WTC11 (cell line): ENCODE data around the gene PDE8B. TPM values are rescaled to one million over a fixed set of nuclear protein-coding genes. Genes with fewer than 3 reads are reported as not detected.
A peak's percentile ranks its signal among the peaks of the same experiment; 100 is the strongest.

Experiments used
- ATAC-seq: fragments of 200-7000 bp; cut with Tn5 transposase; 2 replicates; pipeline ENCODE4 v1.10.0; 2021; ENCODE audit warnings: mild to moderate bottlenecking, moderate library complexity
- Bru-seq: library from RNA; stranded (reverse); fragments of 400-500 nt; gene quantifications from one replicate; lab custom pipeline; 2021; lab: Mats Ljungman, UMichigan
- CTCF ChIA-PET: fragments of 300-600 bp; sonication (Branson Sonifier 250); formaldehyde crosslinking; loops from one replicate; lab custom pipeline; 2021; ENCODE audit warnings: antibody characterized with exemption; lab: Charles Lee
- POLR2A ChIA-PET: fragments of 350-600 bp; sonication (Branson Sonifier 250); formaldehyde crosslinking; loops from one replicate; lab custom pipeline; 2021; ENCODE audit warnings: antibody characterized with exemption; lab: Charles Lee
- DNase-seq: peaks from one replicate; pipeline ENCODE4 v3.0.0; 2021; ENCODE audit warnings: low spot score
- H3K27ac Mint-ChIP-seq: 2 replicates; pipeline ENCODE4 v1.8.0; 2021; ENCODE audit warnings: mixed read lengths
- H3K27me3 Mint-ChIP-seq: 2 replicates; pipeline ENCODE4 v1.8.0; 2021; ENCODE audit warnings: low read depth, mild to moderate bottlenecking, moderate library complexity, mixed read lengths
- H3K36me3 Mint-ChIP-seq: 2 replicates; pipeline ENCODE4 v1.8.0; 2021; ENCODE audit warnings: mixed read lengths
- H3K4me1 Mint-ChIP-seq: 2 replicates; pipeline ENCODE4 v1.8.0; 2022; ENCODE audit warnings: mixed read lengths
- H3K4me3 Mint-ChIP-seq: 2 replicates; pipeline ENCODE4 v1.8.0; 2021; ENCODE audit warnings: mild to moderate bottlenecking, moderate library complexity, mixed read lengths
- H3K9me3 Mint-ChIP-seq: 2 replicates; pipeline ENCODE4 v1.8.0; 2021; ENCODE audit warnings: mixed read lengths
- ESRRA ChIP-seq: sonication (generic); formaldehyde crosslinking; IDR thresholded peaks from 2 replicates; pipeline ENCODE4 v1.8.1; 2022; ENCODE audit warnings: mild to moderate bottlenecking, missing genetic modification reagents, borderline replicate concordance
- FOXK1 ChIP-seq: sonication (generic); formaldehyde crosslinking; IDR thresholded peaks from 2 replicates; pipeline ENCODE4 v1.8.0; 2022; ENCODE audit warnings: mild to moderate bottlenecking, moderate library complexity, missing genetic modification reagents
- FOXP1 ChIP-seq: sonication (generic); formaldehyde crosslinking; IDR thresholded peaks from 2 replicates; pipeline ENCODE4 v1.8.0; 2022; ENCODE audit warnings: missing genetic modification reagents, mild to moderate bottlenecking, moderate library complexity, borderline replicate concordance
- GTF2I ChIP-seq: fragments of 250-450 bp; sonication (Bioruptor Pico); conservative IDR thresholded peaks from 2 replicates; pipeline ENCODE4 v1.4.0; 2021; ENCODE audit warnings: mild to moderate bottlenecking
- JUN ChIP-seq: sonication (generic); formaldehyde crosslinking; IDR thresholded peaks from 2 replicates; pipeline ENCODE4 v1.8.0; 2023; ENCODE audit warnings: mild to moderate bottlenecking, missing genetic modification reagents
- NR3C1 ChIP-seq: sonication (generic); formaldehyde crosslinking; conservative IDR thresholded peaks from 2 replicates; pipeline ENCODE4 v1.8.1; 2023; ENCODE audit warnings: low read depth, mild to moderate bottlenecking, missing genetic modification reagents
- SMAD3 ChIP-seq: sonication (generic); formaldehyde crosslinking; IDR thresholded peaks from 2 replicates; pipeline ENCODE4 v1.8.0; 2022; ENCODE audit warnings: missing genetic modification reagents, mild to moderate bottlenecking, borderline replicate concordance
- TEAD1 ChIP-seq: sonication (generic); formaldehyde crosslinking; IDR thresholded peaks from 2 replicates; pipeline ENCODE4 v1.8.0; 2022; ENCODE audit warnings: mild to moderate bottlenecking, missing genetic modification reagents
- ZNF232 ChIP-seq: sonication (generic); formaldehyde crosslinking; IDR thresholded peaks from 2 replicates; pipeline ENCODE4 v1.8.0; 2022; ENCODE audit warnings: mild to moderate bottlenecking, missing genetic modification reagents
- ZNF317 ChIP-seq: sonication (generic); formaldehyde crosslinking; IDR thresholded peaks from 2 replicates; pipeline ENCODE4 v1.8.1; 2023; ENCODE audit warnings: low read depth, mild to moderate bottlenecking, moderate library complexity, missing genetic modification reagents, borderline replicate concordance
- ZNF416 ChIP-seq: fragments of 250-450 bp; sonication (Bioruptor Pico); IDR thresholded peaks from 2 replicates; pipeline ENCODE4 v1.9.0; 2021; ENCODE audit warnings: mild to moderate bottlenecking, inconsistent platforms
- ZNF423 ChIP-seq: fragments of 250-450 bp; sonication (Bioruptor Pico); IDR thresholded peaks from 2 replicates; pipeline ENCODE4 v2.1.2; 2022; ENCODE audit warnings: mild to moderate bottlenecking, moderate library complexity
- long read RNA-seq, 3 experiments: library from RNA in 1 of 3; library from capped mRNA in 1 of 3; library from polyadenylated mRNA in 1 of 3; unstranded in 2 of 3; stranded (forward) in 1 of 3; transcript quantifications; one replicate each; pipeline ENCODE4 v2.0.0, GENCODE V29; 2021
- total RNA-seq: library from RNA; stranded (reverse); gene quantifications from 3 replicates; pipeline ENCODE4 v1.2.3, GENCODE V29; 2021
- TF ChIP-seq, protein P1 (sequence below): sonication (generic); formaldehyde crosslinking; IDR thresholded peaks from 2 replicates; pipeline ENCODE4 v1.8.1; 2023; ENCODE audit warnings: mild to moderate bottlenecking, missing genetic modification reagents, moderate library complexity
- TF ChIP-seq, protein P2 (sequence below): sonication (generic); formaldehyde crosslinking; IDR thresholded peaks from 2 replicates; pipeline ENCODE4 v1.8.0; 2022; ENCODE audit warnings: mild to moderate bottlenecking, missing genetic modification reagents
- TF ChIP-seq, protein P3 (sequence below): sonication (generic); formaldehyde crosslinking; IDR thresholded peaks from 2 replicates; pipeline ENCODE4 v1.8.1; 2022; ENCODE audit warnings: missing genetic modification reagents, borderline replicate concordance
- TF ChIP-seq, protein P4 (sequence below): sonication (generic); formaldehyde crosslinking; conservative IDR thresholded peaks from 2 replicates; pipeline ENCODE4 v1.8.1; 2022; ENCODE audit warnings: mild to moderate bottlenecking, missing genetic modification reagents
- TF ChIP-seq, protein P5 (sequence below): fragments of 250-450 bp; sonication (Bioruptor Pico); conservative IDR thresholded peaks from 2 replicates; pipeline ENCODE4 v1.9.0; 2021; ENCODE audit warnings: mild to moderate bottlenecking
- TF ChIP-seq, protein P6 (sequence below): sonication (generic); formaldehyde crosslinking; conservative IDR thresholded peaks from 2 replicates; pipeline ENCODE4 v1.8.1; 2023; ENCODE audit warnings: mild to moderate bottlenecking, low read depth, missing genetic modification reagents, moderate library complexity

PDE8B gene, protein sequence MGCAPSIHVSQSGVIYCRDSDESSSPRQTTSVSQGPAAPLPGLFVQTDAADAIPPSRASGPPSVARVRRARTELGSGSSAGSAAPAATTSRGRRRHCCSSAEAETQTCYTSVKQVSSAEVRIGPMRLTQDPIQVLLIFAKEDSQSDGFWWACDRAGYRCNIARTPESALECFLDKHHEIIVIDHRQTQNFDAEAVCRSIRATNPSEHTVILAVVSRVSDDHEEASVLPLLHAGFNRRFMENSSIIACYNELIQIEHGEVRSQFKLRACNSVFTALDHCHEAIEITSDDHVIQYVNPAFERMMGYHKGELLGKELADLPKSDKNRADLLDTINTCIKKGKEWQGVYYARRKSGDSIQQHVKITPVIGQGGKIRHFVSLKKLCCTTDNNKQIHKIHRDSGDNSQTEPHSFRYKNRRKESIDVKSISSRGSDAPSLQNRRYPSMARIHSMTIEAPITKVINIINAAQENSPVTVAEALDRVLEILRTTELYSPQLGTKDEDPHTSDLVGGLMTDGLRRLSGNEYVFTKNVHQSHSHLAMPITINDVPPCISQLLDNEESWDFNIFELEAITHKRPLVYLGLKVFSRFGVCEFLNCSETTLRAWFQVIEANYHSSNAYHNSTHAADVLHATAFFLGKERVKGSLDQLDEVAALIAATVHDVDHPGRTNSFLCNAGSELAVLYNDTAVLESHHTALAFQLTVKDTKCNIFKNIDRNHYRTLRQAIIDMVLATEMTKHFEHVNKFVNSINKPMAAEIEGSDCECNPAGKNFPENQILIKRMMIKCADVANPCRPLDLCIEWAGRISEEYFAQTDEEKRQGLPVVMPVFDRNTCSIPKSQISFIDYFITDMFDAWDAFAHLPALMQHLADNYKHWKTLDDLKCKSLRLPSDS
- total RNA-seq: 0.31 to 0.62 TPM (median 0.53 TPM) in 3 replicates
- Bru-seq, nascent RNA: percentile 37 among the genes with signal in this experiment
- long read RNA-seq, experiment 1, full-length matches to known transcripts: 1 of 1 reads
- long read RNA-seq, experiment 1, partial matches to known transcripts: 0 of 1 reads
- long read RNA-seq, experiment 1, other reads (novel, unspliced or antisense): 0 of 1 reads
- long read RNA-seq, experiment 2: 0 reads
- long read RNA-seq, experiment 3: 0 reads

DNA sequence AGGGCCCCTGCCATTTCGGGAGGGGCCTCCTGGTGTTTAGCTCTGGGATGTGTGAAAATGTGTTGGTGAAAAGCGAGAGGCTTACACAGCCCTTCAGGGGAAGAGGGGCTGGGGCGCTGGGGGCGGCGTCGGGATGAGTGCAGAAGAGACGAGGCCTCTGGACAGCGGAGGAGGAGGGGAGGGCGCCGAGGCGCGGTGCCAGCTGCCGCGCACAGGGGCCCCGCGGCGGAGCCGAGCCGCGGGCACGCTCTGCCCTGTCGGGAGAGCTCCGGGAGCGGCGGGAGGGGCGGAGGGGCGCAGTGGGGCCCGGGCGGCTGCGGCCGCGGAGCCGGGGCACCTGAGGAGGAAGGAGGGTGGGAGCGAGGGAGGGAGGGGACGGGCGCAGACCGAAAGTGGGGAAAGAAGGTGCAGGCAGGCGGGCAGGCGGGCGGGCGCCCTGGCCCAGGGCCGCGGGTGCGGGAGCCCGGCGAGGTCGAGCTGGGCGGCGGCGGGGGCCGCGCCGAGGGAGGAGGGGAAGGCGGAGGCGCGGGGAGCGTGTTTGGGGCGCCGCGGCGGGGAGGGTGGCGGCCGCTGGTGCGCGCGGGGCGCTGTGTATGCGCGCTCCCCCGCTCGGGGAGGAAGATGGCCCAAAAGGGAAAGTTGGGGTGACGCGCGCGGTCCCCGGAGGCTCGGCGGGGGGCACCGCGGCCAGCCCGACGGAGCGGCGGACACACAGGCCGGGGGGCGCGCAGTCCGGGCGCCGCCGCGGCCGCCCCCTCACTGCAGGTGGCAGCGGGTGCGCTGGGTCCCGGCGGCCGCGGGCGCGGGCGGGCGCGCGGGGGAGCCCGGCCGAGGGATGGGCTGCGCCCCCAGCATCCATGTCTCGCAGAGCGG, at the start of gene PDE8B:
Gene PDE8B (plus strand): TSS at position 590 of the 873 bp plus-strand sequence. CDS start 246 bp downstream, at position 836.
- TF ChIP-seq, protein P1, sequence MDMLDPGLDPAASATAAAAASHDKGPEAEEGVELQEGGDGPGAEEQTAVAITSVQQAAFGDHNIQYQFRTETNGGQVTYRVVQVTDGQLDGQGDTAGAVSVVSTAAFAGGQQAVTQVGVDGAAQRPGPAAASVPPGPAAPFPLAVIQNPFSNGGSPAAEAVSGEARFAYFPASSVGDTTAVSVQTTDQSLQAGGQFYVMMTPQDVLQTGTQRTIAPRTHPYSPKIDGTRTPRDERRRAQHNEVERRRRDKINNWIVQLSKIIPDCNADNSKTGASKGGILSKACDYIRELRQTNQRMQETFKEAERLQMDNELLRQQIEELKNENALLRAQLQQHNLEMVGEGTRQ: no peak
- TF ChIP-seq SMAD3 (CRISPR knock-in tag) (no peak), ZNF317 (no peak)
- TF ChIP-seq, protein P2, sequence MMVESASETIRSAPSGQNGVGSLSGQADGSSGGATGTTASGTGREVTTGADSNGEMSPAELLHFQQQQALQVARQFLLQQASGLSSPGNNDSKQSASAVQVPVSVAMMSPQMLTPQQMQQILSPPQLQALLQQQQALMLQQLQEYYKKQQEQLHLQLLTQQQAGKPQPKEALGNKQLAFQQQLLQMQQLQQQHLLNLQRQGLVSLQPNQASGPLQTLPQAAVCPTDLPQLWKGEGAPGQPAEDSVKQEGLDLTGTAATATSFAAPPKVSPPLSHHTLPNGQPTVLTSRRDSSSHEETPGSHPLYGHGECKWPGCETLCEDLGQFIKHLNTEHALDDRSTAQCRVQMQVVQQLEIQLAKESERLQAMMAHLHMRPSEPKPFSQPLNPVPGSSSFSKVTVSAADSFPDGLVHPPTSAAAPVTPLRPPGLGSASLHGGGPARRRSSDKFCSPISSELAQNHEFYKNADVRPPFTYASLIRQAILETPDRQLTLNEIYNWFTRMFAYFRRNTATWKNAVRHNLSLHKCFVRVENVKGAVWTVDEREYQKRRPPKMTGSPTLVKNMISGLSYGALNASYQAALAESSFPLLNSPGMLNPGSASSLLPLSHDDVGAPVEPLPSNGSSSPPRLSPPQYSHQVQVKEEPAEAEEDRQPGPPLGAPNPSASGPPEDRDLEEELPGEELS (CRISPR knock-in tag): 0 out of 2 replicates have a peak, but pooled peaks have one; percentile 24
- peaks cover 68% of the 10 kb centered on the region for H3K27me3 Mint-ChIP-seq
- H3K4me3 Mint-ChIP-seq: peak within 1 kb of the TSS; percentile 82
- CTCF ChIA-PET: interaction anchor here (0.7 to 1.0 kb wide), 2 partner anchors 281 to 335 kb away, joined by 3 read pairs; no protein-coding TSS in a partner anchor
- peak; percentile 34 for DNase-seq
- ATAC-seq: peak; percentile 60
- no peaks in the 10 kb centered on the region for H3K9me3 Mint-ChIP-seq
- H3K27ac Mint-ChIP-seq: no peak within 1 kb of the TSS
- POLR2A ChIA-PET: no interaction called here
- H3K4me1 Mint-ChIP-seq: peaks cover 11% of the 10 kb centered on the region
- no peaks in the 10 kb centered on the region for H3K36me3 Mint-ChIP-seq

DNA sequence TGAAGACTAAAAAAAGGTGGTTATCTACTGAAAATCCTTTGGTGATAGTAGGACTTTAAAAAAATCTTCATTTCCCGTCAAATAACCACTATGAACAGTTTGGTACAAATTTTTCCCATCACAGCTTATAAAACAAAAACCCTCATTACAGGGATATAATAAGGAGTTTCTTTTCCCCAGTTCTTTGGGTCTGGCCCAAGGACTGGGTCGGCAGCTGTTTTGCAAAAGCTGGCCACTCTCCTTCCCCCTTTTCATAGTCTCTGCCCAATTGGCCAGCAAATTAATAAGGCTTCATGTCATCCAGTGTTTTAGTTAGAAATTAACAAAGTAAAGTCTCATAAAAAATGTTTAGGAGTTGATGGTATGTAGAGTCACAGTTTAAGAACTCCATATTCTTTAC, 47.0 kb upstream of the PDE8B start:
- no peak for DNase-seq
- no peak overlapping the region for H3K27ac Mint-ChIP-seq
- H3K27me3 Mint-ChIP-seq: no peaks in the 10 kb centered on the region
- ChIA-PET CTCF (no interaction called here), POLR2A (no interaction called here)
- ATAC-seq: no peak
- TF ChIP-seq, protein P3, sequence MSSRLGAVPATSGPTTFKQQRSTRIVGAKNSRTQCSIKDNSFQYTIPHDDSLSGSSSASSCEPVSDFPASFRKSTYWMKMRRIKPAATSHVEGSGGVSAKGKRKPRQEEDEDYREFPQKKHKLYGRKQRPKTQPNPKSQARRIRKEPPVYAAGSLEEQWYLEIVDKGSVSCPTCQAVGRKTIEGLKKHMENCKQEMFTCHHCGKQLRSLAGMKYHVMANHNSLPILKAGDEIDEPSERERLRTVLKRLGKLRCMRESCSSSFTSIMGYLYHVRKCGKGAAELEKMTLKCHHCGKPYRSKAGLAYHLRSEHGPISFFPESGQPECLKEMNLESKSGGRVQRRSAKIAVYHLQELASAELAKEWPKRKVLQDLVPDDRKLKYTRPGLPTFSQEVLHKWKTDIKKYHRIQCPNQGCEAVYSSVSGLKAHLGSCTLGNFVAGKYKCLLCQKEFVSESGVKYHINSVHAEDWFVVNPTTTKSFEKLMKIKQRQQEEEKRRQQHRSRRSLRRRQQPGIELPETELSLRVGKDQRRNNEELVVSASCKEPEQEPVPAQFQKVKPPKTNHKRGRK (CRISPR knock-in tag): no peak
- no peak for TF ChIP-seq JUN (CRISPR knock-in tag)
- TF ChIP-seq FOXP1: no peak
- TF ChIP-seq FOXK1 (CRISPR knock-in tag): no peak
- TF ChIP-seq, protein P4, sequence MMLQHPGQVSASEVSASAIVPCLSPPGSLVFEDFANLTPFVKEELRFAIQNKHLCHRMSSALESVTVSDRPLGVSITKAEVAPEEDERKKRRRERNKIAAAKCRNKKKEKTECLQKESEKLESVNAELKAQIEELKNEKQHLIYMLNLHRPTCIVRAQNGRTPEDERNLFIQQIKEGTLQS (CRISPR knock-in tag): no peak
- TF ChIP-seq ESRRA (CRISPR knock-in tag): no peak
- TF ChIP-seq NR3C1 (CRISPR knock-in tag): no peak
- no peak for TF ChIP-seq ZNF232 (CRISPR knock-in tag)
- TF ChIP-seq ZNF416: no peak
- no peak for TF ChIP-seq ZNF423 (CRISPR knock-in tag)
- no peak for TF ChIP-seq GTF2I
- no peak for TF ChIP-seq TEAD1
- TF ChIP-seq, protein P5, sequence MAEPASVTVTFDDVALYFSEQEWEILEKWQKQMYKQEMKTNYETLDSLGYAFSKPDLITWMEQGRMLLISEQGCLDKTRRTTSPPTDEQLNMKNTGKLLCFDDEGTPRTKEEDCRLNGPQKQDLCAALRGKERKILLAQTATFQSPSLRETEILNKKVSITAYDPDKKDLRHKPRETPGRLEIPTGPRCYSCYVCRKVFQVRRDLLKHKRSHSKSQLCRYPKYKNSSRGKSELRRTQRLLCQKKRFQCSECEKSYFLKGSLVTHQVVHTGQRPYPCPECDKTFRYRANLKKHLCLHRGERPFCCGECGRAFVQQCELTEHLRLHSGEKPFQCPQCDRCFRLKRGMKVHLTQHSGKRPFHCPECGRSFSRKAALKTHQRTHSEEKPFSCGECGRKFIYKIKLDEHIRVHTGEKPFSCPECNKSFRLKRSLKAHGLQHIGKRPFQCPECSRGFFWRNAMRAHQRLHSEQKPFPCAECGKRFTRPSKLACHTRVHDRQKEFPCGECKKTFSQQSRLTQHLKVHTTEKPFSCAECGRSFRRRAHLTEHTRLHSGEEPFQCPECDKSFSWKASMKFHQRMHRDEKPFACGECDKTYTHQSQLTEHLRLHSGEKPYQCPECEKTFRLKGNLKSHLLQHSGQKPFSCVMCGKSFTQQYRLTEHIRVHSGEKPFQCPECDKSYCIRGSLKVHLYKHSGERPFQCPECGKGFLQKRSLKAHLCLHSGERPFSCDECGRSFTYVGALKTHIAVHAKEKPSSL (CRISPR knock-in tag): no peak
- TF ChIP-seq, protein P6, sequence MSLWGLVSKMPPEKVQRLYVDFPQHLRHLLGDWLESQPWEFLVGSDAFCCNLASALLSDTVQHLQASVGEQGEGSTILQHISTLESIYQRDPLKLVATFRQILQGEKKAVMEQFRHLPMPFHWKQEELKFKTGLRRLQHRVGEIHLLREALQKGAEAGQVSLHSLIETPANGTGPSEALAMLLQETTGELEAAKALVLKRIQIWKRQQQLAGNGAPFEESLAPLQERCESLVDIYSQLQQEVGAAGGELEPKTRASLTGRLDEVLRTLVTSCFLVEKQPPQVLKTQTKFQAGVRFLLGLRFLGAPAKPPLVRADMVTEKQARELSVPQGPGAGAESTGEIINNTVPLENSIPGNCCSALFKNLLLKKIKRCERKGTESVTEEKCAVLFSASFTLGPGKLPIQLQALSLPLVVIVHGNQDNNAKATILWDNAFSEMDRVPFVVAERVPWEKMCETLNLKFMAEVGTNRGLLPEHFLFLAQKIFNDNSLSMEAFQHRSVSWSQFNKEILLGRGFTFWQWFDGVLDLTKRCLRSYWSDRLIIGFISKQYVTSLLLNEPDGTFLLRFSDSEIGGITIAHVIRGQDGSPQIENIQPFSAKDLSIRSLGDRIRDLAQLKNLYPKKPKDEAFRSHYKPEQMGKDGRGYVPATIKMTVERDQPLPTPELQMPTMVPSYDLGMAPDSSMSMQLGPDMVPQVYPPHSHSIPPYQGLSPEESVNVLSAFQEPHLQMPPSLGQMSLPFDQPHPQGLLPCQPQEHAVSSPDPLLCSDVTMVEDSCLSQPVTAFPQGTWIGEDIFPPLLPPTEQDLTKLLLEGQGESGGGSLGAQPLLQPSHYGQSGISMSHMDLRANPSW (CRISPR knock-in tag): no peak
- H3K9me3 Mint-ChIP-seq: peaks cover 8% of the 10 kb centered on the region
- no peak overlapping the region for H3K4me3 Mint-ChIP-seq
- H3K36me3 Mint-ChIP-seq: no peaks in the 10 kb centered on the region
- H3K4me1 Mint-ChIP-seq: no peaks in the 10 kb centered on the region
